Type B pancreatic cell (in vitro differentiated cells): Measurements from ENCODE around the gene AOPEP. TPM values are rescaled to one million over a fixed set of nuclear protein-coding genes. Genes with fewer than 3 reads are reported as not detected.

Experiments used
- DNase-seq: peaks from one replicate; pipeline ENCODE4 v3.0.0; 2021; ENCODE audit warnings: mixed read lengths; ENCODE audit not compliant: unreplicated experiment; ENCODE audit errors: extremely low spot score
- H3K27ac Mint-ChIP-seq: 2 replicates; pipeline ENCODE4 v1.8.0; 2021; ENCODE audit warnings: mild to moderate bottlenecking, mixed read lengths
- H3K27me3 Mint-ChIP-seq: 2 replicates; pipeline ENCODE4 v1.8.0; 2021; ENCODE audit warnings: mixed read lengths
- H3K36me3 Mint-ChIP-seq: 2 replicates; pipeline ENCODE4 v1.8.0; 2021; ENCODE audit warnings: mixed read lengths
- H3K4me1 Mint-ChIP-seq: one replicate; pipeline ENCODE4 v1.8.0; 2021; ENCODE audit warnings: mixed read lengths; ENCODE audit not compliant: unreplicated experiment
- H3K4me3 Mint-ChIP-seq: 2 replicates; pipeline ENCODE4 v1.8.0; 2021; ENCODE audit warnings: mild to moderate bottlenecking, mixed read lengths
- H3K9me3 Mint-ChIP-seq: 2 replicates; pipeline ENCODE4 v1.8.0; 2021; ENCODE audit warnings: mixed read lengths
- CTCF ChIP-seq: fragments of 200-600 bp; sonication (generic); conservative IDR thresholded peaks from 2 replicates; pipeline ENCODE4 v1.5.0; 2021; ENCODE audit warnings: antibody characterized with exemption, mild to moderate bottlenecking
- total RNA-seq: library from RNA; stranded (reverse); gene quantifications from 2 replicates; pipeline ENCODE4 v1.2.1, GENCODE V29; 2021; ENCODE audit warnings: low replicate concordance

The AOPEP gene
- total RNA-seq, 1 donor from 2014 or later, result 89.3 TPM

DNA sequence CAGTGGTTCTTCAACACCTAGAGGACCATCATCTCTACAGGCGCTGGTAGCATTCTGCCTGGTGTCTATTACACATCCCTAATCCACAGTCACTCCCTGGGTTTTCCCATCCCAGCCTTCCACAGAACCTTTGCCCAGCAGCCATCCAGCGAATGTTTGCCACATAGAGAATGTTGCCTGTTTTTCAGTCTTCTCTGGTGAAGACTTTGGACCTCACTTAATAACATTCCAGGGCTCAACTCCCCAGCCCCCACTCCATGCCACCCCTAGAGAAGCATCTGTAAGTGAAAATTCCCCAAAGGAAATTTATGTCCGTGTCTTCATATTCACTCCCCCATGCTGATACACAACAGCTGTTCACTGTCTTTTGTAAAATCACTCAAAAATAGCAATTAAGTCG is 249.6 kb downstream of the AOPEP start:
- H3K4me3 Mint-ChIP-seq, result peak overlapping the region; percentile 34
- H3K36me3 Mint-ChIP-seq, result peaks cover 10% of the 10 kb centered on the region
- no peaks in the 10 kb centered on the region for H3K9me3 Mint-ChIP-seq
- peak overlapping the region; percentile 61 for H3K27ac Mint-ChIP-seq
- peaks cover 73% of the 10 kb centered on the region for H3K4me1 Mint-ChIP-seq
- H3K27me3 Mint-ChIP-seq, result no peaks in the 10 kb centered on the region
- DNase-seq, result no peak
- TF ChIP-seq CTCF, result no peak

GRCh38 chr9:94977416-94977815 is 250.9 kb downstream of the AOPEP start:
- Mint-ChIP-seq H3K4me3 (no peak overlapping the region), H3K36me3 (peaks cover 10% of the 10 kb centered on the region), H3K27me3 (no peaks in the 10 kb centered on the region), H3K4me1 (peaks cover 73% of the 10 kb centered on the region), H3K9me3 (no peaks in the 10 kb centered on the region), H3K27ac (no peak overlapping the region)
- TF ChIP-seq CTCF, result no peak
- DNase-seq, result no peak

DNA sequence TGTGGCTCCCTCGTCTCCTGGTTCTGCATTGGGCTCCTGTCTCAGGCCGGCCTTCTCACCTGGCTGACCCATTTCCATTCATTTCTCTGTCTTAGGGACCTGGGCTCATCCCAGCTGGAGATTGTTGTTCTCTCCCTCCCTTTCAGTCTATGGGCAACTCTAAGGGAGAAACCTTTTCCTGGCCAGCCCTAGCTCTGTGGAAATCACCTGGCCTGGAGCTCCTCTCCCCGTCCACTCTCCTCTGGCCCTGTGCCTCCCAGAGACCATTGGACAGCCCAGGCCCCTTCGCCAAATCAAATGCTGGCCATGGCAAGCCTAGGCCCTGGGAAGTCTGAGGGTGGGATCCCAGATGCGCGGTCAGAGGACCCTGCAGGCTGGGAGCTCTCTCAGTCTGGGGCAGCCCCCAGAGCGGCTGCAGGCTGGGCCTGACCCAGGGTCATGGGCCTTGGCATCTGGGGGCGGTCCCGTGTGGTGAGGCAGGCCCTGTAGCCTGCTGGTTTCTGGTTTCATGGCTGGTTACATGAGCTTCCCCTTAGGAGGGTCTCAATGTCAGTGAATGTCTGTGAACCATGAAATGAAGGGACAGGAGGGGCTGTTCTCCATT is 253.5 kb downstream of the AOPEP start:
- Mint-ChIP-seq H3K4me3 (peak overlapping the region; percentile 10), H3K4me1 (peaks cover 58% of the 10 kb centered on the region), H3K9me3 (no peaks in the 10 kb centered on the region), H3K27me3 (no peaks in the 10 kb centered on the region), H3K36me3 (peaks cover 19% of the 10 kb centered on the region), H3K27ac (peak overlapping the region; percentile 41)
- no peak for TF ChIP-seq CTCF
- no peak for DNase-seq

DNA sequence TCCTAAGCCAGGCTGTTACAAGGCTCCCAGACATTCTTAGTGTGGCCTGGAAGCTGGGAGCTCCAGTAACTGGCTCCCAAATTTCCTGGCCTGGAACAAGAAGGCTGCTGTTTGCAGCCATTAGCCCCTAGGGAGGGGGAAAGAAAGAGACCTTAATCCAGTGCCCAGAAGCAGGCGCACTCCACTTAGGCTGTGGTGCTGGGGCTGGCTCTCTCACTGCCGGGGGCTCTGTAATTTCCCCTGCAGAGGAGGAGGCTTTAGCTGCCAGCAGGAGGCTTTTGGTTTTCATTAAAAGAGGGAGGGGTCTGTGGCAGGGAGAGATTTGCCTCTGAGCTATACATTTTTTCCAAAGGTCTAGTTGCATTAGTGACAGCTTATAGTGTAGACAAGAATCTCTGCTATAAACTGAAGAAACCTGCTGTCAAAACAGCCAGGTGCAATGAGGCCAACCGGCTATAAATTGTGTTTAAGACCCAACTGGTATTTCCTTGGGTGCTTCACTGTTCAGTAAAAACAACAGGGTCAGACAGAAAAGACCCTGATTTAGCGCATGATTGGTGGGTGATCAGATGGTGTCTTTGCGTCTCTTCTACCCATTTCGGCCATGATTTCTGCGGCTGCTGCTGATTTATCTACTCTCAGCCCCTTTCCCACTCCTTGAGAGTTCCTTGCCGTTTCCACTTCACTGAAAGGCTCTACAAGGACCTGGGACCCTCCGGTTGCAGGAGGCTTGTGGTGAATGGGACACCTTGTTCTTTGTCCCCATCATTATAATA is 254.6 kb downstream of the AOPEP start:
- H3K9me3 Mint-ChIP-seq, result no peaks in the 10 kb centered on the region
- no peak overlapping the region for H3K4me3 Mint-ChIP-seq
- peaks cover 19% of the 10 kb centered on the region for H3K36me3 Mint-ChIP-seq
- peak overlapping the region; percentile 41 for H3K27ac Mint-ChIP-seq
- H3K27me3 Mint-ChIP-seq, result no peaks in the 10 kb centered on the region
- TF ChIP-seq CTCF, result peak; percentile 27
- H3K4me1 Mint-ChIP-seq, result peaks cover 51% of the 10 kb centered on the region
- DNase-seq, result no peak

GRCh38 chr9:94981723-94982090 is 255.2 kb downstream of the AOPEP start:
- no peak for TF ChIP-seq CTCF
- H3K4me1 Mint-ChIP-seq, result peaks cover 47% of the 10 kb centered on the region
- DNase-seq, result no peak
- no peaks in the 10 kb centered on the region for H3K27me3 Mint-ChIP-seq
- no peaks in the 10 kb centered on the region for H3K9me3 Mint-ChIP-seq
- peak overlapping the region; percentile 23 for H3K27ac Mint-ChIP-seq
- peaks cover 24% of the 10 kb centered on the region for H3K36me3 Mint-ChIP-seq
- no peak overlapping the region for H3K4me3 Mint-ChIP-seq
